Peyer's patch (tissue), 4 donors: ENCODE results near the gene LBX2.

Experiments used
- POLR2A ChIP-seq, 2 donors: fragments of 450-650 bp; IDR thresholded peaks; one replicate each; pipeline ENCODE4 v1.5.1; 2017; ENCODE audit warnings: antibody characterized with exemption in 2 of 2, mild to moderate bottlenecking in 2 of 2, moderate library complexity in 2 of 2
- TF ChIP-seq, protein P1 (sequence below), 6 experiments: fragments of 450-650 bp in 4 of 6; fragments of 200-600 bp in 2 of 6; sonication (generic) in 1 of 6; IDR thresholded peaks; one replicate each; pipeline ENCODE4 v1.5.1; 2017 to 2019; ENCODE audit warnings: antibody characterized with exemption in 6 of 6, mild to moderate bottlenecking in 3 of 6, moderate library complexity in 1 of 6

DNA sequence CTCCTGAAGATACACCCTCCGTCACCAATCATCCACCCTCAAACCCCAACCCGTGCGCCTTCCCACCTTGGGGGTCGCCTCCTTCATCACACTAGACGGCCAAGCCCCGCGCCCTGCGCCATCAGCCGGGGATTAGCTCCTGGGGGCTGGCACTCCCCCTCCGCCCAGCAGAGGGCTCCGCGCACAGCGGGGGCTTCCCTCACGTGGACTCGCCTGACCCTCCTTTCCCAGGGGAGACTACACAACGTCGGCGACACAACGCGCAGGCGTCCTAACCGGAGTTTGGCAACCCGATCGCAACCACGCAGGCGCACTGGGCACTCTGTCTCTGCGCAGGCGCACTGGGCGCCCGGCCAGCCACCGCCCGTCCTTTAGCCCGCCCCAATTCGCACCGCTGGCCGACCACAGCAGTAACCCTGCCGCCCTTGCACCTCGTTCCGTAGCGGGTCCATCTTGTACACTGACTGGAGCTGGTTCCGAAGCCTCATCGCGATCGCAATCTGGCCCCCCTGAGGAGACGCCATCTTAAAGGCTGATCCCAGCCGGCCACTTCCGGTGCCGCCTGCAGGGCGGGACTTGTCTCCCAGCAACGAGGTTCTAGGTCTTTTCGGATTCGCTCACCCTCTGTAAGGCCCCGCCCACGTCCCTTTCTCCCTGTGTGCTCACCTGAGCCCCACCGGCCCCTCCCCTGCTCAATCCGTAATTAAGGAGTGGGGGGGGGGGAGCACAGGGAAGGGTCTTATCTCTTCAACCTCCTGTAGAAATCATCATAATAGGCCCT lies 7.9 kb upstream of the LBX2 start, which contains the start of gene PCGF1:
- TF ChIP-seq, protein P1, sequence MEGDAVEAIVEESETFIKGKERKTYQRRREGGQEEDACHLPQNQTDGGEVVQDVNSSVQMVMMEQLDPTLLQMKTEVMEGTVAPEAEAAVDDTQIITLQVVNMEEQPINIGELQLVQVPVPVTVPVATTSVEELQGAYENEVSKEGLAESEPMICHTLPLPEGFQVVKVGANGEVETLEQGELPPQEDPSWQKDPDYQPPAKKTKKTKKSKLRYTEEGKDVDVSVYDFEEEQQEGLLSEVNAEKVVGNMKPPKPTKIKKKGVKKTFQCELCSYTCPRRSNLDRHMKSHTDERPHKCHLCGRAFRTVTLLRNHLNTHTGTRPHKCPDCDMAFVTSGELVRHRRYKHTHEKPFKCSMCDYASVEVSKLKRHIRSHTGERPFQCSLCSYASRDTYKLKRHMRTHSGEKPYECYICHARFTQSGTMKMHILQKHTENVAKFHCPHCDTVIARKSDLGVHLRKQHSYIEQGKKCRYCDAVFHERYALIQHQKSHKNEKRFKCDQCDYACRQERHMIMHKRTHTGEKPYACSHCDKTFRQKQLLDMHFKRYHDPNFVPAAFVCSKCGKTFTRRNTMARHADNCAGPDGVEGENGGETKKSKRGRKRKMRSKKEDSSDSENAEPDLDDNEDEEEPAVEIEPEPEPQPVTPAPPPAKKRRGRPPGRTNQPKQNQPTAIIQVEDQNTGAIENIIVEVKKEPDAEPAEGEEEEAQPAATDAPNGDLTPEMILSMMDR (IDR thresholded peaks at IDR 0.05), result peak; percentile 24 to 50 (median 38)
- peak; percentile 36 to 57 for TF ChIP-seq POLR2A (IDR thresholded peaks at IDR 0.05)
